Measurements from ENCODE around the gene NAGPA. TPM values are rescaled to one million over a fixed set of nuclear protein-coding genes. Genes with fewer than 3 reads are reported as not detected.

Gene NAGPA
- total RNA-seq, 1 experiment from 2014 or later = 12.5 TPM

DNA sequence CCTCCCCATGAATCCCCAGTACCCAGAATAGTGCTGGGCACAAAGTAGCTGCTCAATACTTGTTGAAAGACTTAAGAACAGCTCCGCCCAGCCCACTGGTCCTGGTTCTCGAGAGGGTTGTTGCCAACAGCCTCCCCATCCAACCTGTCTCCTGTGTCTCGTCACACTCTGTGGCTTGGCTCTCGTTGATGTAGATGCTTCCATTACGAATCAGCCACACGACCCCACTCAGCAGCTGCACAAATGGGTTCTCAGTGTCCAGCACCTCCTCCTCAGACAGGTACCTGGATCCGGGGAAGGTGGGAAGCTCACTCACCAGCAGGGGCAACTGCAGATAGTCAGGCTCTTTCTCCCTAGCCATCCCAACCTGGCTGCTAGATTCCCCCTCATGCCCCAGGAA is 2.1 kb downstream of the NAGPA start:
- Mint-ChIP-seq H3K9me3 (no peaks in the 10 kb centered on the region), H3K27ac (no peak overlapping the region), H3K27me3 (ENCODE audit: low read depth) (no peaks in the 10 kb centered on the region), H3K4me3 (peak overlapping the region; percentile 51), H3K36me3 (no peaks in the 10 kb centered on the region), H3K4me1 (peaks cover 20% of the 10 kb centered on the region)
- CTCF ChIA-PET = interaction anchor here (0.5 to 1.6 kb wide), 3 partner anchors 25 to 73 kb away, joined by 4 to 6 read pairs (median 5); partner anchors contain the start of gene SEC14L5
- ATAC-seq = no peak
- DNase-seq (ENCODE audit: low spot score) = no peak
- POLR2A ChIA-PET = interaction anchor here (0.6 kb wide), 1 partner anchor 54 kb away, joined by 6 read pairs; no protein-coding TSS in a partner anchor
- TF ChIP-seq JAZF1 (CRISPR knock-in tag; IDR thresholded peaks at IDR 0.05) (no peak), ZNF396 (CRISPR knock-in tag; IDR thresholded peaks at IDR 0.05; ENCODE audit: borderline replicate concordance) (no peak), MYBL2 (CRISPR knock-in tag; IDR thresholded peaks at IDR 0.05) (no peak), ESRRA (CRISPR knock-in tag; IDR thresholded peaks at IDR 0.05; ENCODE audit: borderline replicate concordance) (no peak), ZBTB21 (CRISPR knock-in tag; IDR thresholded peaks at IDR 0.05; ENCODE audit: borderline replicate concordance) (no peak), ZNF138 (CRISPR knock-in tag; conservative IDR thresholded peaks at IDR 0.05) (no peak), EMX1 (CRISPR knock-in tag; IDR thresholded peaks at IDR 0.05) (no peak), NR2C2 (CRISPR knock-in tag; IDR thresholded peaks at IDR 0.05) (no peak), CREM (CRISPR knock-in tag; IDR thresholded peaks at IDR 0.05) (no peak), NFYB (CRISPR knock-in tag; conservative IDR thresholded peaks at IDR 0.05; ENCODE audit: low read depth) (no peak), IRF2 (CRISPR knock-in tag; IDR thresholded peaks at IDR 0.05; ENCODE audit: borderline replicate concordance, low read depth) (no peak), ZNF263 (CRISPR knock-in tag; IDR thresholded peaks at IDR 0.05; ENCODE audit: low read depth) (no peak), GTF2I (CRISPR knock-in tag; conservative IDR thresholded peaks at IDR 0.05) (no peak)
- TF ChIP-seq, protein P1, sequence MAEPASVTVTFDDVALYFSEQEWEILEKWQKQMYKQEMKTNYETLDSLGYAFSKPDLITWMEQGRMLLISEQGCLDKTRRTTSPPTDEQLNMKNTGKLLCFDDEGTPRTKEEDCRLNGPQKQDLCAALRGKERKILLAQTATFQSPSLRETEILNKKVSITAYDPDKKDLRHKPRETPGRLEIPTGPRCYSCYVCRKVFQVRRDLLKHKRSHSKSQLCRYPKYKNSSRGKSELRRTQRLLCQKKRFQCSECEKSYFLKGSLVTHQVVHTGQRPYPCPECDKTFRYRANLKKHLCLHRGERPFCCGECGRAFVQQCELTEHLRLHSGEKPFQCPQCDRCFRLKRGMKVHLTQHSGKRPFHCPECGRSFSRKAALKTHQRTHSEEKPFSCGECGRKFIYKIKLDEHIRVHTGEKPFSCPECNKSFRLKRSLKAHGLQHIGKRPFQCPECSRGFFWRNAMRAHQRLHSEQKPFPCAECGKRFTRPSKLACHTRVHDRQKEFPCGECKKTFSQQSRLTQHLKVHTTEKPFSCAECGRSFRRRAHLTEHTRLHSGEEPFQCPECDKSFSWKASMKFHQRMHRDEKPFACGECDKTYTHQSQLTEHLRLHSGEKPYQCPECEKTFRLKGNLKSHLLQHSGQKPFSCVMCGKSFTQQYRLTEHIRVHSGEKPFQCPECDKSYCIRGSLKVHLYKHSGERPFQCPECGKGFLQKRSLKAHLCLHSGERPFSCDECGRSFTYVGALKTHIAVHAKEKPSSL (CRISPR knock-in tag; conservative IDR thresholded peaks at IDR 0.05) = no peak
- TF ChIP-seq, protein P2, sequence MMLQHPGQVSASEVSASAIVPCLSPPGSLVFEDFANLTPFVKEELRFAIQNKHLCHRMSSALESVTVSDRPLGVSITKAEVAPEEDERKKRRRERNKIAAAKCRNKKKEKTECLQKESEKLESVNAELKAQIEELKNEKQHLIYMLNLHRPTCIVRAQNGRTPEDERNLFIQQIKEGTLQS (CRISPR knock-in tag; conservative IDR thresholded peaks at IDR 0.05) = no peak
- TF ChIP-seq, protein P3, sequence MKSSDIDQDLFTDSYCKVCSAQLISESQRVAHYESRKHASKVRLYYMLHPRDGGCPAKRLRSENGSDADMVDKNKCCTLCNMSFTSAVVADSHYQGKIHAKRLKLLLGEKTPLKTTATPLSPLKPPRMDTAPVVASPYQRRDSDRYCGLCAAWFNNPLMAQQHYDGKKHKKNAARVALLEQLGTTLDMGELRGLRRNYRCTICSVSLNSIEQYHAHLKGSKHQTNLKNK (CRISPR knock-in tag; IDR thresholded peaks at IDR 0.05) = no peak
- TF ChIP-seq, protein P4, sequence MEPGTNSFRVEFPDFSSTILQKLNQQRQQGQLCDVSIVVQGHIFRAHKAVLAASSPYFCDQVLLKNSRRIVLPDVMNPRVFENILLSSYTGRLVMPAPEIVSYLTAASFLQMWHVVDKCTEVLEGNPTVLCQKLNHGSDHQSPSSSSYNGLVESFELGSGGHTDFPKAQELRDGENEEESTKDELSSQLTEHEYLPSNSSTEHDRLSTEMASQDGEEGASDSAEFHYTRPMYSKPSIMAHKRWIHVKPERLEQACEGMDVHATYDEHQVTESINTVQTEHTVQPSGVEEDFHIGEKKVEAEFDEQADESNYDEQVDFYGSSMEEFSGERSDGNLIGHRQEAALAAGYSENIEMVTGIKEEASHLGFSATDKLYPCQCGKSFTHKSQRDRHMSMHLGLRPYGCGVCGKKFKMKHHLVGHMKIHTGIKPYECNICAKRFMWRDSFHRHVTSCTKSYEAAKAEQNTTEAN (CRISPR knock-in tag; IDR thresholded peaks at IDR 0.05) = no peak
- TF ChIP-seq, protein P5, sequence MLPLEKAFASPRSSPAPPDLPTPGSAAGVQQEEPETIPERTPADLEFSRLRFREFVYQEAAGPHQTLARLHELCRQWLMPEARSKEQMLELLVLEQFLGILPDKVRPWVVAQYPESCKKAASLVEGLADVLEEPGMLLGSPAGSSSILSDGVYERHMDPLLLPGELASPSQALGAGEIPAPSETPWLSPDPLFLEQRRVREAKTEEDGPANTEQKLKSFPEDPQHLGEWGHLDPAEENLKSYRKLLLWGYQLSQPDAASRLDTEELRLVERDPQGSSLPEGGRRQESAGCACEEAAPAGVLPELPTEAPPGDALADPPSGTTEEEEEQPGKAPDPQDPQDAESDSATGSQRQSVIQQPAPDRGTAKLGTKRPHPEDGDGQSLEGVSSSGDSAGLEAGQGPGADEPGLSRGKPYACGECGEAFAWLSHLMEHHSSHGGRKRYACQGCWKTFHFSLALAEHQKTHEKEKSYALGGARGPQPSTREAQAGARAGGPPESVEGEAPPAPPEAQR (CRISPR knock-in tag; IDR thresholded peaks at IDR 0.05) = no peak
- TF ChIP-seq, protein P6, sequence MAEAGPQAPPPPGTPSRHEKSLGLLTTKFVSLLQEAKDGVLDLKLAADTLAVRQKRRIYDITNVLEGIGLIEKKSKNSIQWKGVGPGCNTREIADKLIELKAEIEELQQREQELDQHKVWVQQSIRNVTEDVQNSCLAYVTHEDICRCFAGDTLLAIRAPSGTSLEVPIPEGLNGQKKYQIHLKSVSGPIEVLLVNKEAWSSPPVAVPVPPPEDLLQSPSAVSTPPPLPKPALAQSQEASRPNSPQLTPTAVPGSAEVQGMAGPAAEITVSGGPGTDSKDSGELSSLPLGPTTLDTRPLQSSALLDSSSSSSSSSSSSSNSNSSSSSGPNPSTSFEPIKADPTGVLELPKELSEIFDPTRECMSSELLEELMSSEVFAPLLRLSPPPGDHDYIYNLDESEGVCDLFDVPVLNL (CRISPR knock-in tag; IDR thresholded peaks at IDR 0.05; ENCODE audit: borderline replicate concordance, low read depth) = no peak
- TF ChIP-seq, protein P7, sequence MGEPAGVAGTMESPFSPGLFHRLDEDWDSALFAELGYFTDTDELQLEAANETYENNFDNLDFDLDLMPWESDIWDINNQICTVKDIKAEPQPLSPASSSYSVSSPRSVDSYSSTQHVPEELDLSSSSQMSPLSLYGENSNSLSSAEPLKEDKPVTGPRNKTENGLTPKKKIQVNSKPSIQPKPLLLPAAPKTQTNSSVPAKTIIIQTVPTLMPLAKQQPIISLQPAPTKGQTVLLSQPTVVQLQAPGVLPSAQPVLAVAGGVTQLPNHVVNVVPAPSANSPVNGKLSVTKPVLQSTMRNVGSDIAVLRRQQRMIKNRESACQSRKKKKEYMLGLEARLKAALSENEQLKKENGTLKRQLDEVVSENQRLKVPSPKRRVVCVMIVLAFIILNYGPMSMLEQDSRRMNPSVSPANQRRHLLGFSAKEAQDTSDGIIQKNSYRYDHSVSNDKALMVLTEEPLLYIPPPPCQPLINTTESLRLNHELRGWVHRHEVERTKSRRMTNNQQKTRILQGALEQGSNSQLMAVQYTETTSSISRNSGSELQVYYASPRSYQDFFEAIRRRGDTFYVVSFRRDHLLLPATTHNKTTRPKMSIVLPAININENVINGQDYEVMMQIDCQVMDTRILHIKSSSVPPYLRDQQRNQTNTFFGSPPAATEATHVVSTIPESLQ (CRISPR knock-in tag; IDR thresholded peaks at IDR 0.05) = no peak

All from WTC11 (cell line).